GM21390 (cell line): ENCODE data around the gene PKP4.

Experiments used
- ATAC-seq: cut with Tn5 transposase; IDR thresholded peaks from one replicate; pipeline ENCODE4 v1.9.1; 2021; ENCODE audit not compliant: unreplicated experiment

PKP4 gene

DNA sequence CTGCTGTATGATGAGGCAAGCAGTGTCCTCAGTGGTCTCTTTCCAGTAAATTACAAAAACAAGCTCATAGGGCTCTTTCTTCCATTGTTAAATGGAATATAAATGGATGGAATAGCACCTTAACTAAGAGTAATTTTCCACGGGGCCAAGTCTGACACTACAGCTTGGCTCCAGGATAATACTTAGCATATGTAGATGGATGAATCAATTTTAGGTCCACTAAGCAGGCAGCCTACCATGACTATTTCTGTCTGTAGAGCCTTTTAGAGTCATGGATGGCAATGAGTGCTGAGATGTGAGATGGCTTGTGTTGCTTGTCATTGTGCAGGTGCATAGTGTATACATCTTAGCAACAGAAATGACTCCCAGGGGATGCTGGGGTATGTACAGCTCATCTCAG, 125.9 kb downstream of the PKP4 start:
- no peak for ATAC-seq

DNA sequence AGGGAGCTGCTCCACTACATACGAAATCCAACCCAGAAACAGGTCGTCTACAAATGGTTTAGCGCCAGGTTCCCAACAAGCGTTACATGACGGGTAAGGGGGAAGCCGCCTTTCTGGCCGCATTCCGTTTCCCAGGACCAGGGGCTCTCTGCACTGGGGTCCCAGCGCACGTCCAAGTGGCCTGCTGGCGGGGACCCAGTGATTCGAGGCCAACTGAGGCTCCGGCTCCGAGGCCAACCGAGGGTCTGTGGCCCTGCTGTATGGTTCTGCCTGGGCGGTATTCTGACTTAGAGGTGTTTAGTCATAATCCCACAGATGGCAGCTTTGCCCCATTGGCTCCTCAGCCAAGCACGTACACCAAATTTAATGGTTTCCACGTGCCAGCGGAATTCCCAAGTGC, 127.2 kb downstream of the PKP4 start:
- no peak for ATAC-seq

DNA sequence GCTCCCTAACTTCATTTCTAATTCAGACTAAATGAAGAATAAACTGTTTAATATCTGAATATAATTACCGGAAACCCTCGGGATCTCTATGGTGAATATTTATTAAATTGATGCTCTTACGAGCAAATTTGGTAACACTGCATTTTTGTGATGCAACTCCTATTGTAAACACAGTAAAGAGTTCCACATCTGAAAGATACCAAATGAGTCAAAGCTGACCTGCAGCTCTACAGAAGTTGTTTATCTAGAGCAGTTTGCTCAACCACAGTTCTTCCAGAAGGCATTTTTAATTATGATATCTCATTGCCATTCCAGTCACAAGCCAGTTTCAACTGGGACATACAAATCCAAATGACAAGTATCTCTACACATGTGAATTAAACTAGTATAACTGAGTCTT, 129.7 kb downstream of the PKP4 start:
- no peak for ATAC-seq

DNA sequence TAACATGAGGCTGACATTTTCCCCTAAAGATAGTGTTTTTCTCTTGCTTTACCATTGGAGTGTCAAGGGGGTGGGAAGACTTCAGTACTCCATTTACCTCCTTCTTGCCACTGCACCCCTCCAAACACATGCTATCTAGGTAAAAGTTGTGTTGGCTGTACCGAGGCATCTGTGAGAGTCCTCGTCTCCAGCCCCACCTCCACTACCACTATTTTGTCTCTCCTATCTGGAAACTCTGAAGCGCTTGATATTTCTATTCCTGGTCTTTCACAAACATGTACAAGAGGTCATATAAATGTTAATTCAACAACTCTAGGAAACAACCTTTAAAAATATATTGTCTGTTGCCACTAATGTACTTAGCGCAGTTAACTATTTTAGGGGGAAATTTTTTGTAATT, 132.6 kb downstream of the PKP4 start:
- no peak for ATAC-seq

DNA sequence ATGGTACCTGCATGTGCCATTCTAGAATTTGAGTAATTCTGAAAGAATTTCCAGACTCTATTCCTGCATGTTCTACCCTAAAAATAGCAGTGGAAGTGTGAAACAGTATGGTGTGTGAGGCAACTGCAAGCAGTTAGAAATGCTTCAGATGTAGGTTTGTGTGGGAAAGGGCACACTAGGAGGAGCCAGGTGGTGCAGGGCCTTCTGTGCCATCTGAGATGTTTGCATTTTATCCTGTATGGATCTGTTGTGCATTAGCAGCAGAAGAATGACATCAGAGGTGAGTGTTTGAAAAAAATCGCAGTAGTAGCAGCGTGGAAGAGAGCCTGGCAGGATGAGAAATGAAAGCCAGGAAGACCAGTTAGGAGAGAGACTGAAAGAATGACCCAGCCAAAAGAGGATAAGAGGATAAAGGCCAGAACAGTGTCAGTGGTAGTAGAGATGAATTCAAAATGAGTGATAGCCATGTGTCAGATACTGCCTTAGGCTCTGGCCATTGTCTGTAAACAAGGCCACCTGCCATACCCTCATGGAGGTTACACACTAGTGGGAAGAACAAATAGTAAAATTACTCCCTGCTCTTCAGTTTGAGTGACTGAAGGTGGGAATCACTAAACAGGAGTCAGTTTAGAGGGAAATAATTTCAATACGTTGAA, 142.2 kb downstream of the PKP4 start:
- no peak for ATAC-seq

DNA sequence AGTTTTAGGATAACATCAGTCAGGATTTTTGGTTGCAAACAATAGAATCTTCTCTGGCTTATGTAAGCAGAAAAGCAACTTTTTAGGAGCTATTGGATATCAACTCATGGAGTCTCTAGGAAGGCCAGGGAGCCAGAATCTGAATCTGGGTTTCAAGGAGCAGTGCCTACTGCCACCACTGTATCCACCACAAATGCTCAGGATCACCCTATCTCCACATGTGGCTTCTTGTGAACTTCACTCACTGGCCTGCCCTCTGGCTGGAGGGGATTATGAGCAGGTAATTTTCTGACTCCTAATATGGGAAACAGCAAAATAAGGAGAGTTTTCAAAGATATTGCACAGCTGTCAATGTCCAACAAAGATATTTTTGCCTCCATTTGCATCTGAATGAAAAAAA, 142.9 kb downstream of the PKP4 start:
- no peak for ATAC-seq

DNA sequence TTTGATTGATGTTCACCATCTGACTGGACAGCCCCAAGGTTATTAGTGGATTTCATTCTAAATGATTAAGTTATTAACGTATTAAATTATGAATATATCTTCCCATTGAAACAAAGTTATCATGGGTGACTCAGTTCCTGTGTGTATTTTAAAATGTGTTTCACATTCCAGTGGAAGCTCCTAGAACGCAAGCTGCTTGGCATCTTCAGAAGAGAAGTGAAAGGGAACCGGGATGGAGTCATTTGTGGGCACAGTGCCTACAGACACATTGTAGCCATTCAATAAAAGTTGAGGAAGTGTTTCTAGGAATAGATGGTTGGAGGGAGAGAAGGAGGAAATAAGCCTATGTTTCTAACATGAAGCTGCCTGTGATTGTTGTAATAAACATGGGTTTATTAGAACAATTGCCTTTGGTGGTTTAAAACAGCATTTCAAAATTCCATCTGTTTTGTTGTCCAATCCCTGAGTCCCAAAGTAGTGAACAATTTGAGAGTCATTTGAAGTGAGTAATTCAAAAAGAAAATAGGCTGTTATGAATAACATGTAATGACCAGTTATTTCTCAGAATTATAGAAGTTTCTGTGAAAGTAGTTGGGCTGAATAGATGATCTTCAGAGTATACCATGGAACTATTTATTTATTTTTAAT, 143.5 kb downstream of the PKP4 start:
- no peak for ATAC-seq

DNA sequence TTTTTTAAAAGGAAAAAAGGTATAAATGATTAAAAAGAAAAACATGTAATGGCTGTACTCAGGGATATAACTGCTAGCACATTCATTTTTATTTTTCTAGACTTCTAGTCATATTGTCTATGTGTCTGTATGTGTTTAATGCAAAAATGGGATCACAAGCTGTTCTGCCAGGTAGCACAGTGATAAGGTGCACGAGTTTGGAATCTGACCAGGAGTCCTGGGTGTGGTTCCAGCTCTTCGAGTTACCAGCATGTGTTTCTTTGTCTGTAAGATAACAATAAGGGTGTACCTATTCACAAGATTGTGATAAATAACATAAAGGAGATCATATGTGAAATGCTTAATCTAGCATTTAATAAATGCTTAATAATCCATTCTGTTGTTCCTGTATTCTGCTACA, 145.3 kb downstream of the PKP4 start:
- no peak for ATAC-seq

DNA sequence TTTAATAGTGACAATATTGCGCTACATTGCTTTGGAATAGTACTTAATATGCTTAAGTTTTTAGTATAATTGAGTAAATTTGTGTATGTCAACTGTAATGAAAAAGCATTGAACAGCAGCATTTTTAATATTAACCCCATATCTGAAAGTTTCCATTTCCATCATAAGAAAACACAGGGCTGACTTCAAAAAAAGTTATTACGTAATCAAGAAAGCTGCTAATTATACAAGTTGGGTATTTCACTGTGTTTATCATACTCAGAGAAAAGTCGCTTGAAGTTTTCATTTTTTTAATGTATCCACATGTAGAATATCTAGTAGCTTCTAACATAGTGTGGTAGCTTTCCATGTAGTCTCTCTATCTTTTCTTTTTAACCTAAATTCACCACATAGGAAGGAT, 146.5 kb downstream of the PKP4 start:
- no peak for ATAC-seq

DNA sequence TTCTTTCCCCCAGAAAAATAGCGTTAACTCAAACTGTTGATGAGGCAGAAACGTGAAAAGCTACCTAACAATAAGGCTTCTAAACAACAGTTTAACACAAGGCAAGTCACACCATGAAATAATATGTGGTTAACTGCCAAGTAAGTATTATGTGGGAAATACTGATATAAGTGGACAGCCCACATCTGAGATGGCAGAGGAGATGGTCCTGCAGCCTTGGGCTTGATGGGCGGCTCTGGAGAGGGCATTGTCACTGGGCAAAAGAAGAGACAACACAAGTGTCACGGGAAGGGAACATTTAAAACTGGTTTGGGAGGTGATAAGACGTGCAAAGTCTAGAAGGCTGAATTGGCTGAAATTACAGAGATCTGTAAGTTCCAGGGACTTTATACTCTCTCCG, 147.2 kb downstream of the PKP4 start:
- ATAC-seq: no peak

DNA sequence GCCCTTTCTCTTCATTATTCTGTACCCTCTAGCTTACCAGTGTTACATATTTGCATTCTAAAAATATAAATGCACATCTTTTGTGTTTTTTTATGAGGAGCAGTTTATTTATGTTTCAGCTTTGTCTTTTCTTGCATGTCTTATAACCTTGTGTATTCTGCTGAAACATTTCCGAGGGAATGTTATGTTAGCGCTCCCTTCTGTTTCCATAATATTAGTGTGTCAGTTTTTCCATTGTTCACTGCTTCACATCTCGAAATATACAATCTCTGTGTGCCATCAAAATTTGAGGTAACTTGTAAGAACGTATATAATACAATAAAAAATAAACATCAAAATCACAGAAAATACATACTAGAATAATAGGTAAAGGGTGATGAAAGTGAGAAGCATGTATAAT, 153.3 kb downstream of the PKP4 start:
- ATAC-seq: no peak

DNA sequence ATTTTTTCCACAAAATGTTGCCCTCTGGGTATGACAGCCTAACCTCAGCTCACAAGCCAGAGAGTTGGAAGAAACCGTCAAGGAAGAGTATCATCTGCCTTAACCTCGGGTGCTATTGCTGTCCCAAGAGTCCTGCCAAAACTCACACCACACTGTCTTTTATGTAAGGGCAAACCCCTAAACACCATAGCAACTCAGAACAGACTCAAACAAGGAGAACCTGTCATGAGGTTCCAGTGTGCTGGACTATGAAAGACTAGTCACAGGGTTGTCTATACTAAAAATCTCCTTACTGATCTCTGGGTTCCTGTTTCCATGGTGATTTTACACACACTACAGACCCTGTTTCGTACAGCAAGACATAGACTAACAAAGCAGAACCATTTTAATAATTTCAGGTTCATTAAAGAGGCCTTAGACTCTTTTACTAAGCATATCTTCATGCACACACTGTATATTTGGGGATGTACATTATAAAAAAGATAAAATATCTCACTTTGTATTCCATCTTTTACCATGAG, 159.8 kb downstream of the PKP4 start:
- ATAC-seq: no peak

DNA sequence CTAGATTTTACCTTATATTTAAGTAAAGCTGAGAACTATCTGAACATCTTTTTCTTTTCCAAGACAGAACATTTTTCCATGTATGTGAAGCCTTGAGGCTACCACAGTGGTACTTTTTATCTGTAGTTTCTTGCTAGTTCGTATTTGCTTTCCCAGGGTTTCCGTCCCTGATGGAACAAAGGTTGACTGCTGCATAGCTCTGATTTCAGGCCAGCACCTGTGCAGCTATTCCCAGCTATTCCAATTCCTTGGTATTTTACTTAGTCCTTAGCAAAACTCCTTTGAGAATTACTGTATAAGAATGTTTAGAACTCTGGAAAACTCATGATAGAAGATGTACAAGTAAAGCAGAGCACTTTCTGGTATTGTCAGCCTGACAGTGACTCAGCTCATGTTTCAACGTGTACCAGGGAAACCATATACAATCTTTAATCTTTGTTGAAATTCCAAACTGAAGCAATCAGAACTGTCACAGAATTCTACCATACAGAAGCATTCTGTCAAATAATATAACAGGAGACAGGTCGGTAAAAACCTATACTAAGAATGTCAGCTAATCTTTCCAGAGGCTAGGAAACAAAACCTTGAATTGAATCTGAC, 162.2 kb downstream of the PKP4 start:
- ATAC-seq: no peak

DNA sequence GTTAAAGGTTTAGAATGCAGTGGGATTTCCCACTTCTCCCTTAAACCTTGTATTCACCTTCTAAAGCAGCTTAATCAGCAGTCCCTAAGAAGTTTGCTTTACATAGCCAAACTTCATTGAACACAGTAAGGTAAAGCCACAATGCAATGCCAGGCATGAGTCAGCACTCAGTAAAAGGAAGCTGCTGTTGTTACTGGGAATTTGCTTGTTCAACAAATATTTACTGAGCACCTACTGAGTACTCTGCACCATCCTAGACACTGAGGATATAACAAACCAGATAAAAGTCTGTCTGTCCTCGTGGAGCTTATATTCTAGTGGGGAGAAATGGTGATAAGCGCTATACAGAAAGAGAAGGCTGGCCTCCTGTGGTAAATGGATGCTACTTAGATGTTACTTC, 162.7 kb downstream of the PKP4 start:
- ATAC-seq: no peak

DNA sequence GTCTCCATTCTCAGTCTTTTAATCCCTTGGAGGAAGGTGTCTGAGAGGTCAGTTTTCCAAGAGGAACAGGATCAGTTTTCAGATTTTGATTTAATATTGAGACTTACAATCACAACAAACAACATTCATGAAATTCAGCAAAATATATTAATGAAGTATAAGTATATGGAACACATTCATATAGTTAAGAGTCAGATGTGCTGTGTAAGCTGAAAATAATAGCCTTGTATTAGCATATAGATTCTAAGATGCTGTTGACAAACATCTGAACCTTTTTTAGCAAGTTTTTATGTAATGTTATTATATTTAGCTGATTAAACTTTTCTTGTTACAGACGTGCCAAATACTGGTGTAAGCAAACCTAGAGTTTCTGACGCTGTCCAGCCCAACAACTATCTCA, 163.9 kb downstream of the PKP4 start:
- ATAC-seq: no peak

DNA sequence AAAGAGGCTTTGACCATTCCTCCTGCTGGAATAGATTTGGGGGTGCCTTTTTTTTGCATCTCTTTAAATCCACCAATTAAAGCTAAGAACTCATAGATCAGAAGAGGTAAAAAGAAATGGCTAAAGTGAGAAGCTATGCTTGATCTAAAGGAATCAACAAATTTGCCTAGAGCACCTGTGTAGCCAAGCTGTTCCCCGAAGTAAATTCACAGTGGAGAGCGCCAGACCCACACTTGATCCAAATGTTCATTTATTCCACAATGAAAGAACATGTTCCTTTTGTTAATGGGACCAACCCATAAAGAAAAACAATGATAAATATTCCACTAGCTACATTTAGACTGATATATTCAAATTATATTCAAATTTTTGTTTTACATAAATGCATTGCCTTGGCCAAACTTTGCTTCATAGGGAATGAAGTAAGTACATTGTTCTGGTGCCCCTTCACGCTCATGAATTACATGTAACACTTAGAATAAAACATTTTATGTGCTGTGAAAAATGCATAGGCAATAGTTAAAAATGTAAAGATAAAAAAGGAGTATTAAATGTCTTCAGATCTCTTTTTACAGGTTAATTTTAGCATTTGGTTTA, 167.4 kb downstream of the PKP4 start:
- ATAC-seq: no peak

DNA sequence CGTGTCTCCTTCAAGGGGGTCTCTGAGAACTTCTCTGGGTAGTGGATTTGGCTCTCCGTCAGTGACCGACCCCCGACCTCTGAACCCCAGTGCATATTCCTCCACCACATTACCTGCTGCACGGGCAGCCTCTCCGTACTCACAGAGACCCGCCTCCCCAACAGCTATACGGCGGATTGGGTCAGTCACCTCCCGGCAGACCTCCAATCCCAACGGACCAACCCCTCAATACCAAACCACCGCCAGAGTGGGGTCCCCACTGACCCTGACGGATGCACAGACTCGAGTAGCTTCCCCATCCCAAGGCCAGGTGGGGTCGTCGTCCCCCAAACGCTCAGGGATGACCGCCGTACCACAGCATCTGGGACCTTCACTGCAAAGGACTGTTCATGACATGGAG, 168.2 kb downstream of the PKP4 start:
- no peak for ATAC-seq

DNA sequence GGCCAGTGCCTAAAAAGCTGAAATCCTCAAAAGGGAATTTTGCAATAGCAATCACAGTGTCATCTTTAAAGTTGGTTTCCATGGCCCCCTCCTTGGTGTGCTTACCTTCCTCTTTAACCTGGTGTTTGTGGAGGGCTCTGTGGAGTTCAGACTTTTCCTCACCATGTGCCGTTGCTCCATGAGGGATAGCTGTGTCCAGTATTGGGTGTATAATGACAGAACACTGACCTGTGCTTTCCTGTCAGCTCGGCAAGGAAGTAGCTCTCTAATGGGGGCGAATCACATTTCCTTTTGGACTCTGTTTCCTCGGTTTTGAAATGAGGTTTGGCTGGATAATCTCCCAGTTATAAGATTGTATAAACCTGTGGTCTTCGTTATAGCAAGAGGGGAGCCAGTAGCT, 172.4 kb downstream of the PKP4 start:
- ATAC-seq: no peak

DNA sequence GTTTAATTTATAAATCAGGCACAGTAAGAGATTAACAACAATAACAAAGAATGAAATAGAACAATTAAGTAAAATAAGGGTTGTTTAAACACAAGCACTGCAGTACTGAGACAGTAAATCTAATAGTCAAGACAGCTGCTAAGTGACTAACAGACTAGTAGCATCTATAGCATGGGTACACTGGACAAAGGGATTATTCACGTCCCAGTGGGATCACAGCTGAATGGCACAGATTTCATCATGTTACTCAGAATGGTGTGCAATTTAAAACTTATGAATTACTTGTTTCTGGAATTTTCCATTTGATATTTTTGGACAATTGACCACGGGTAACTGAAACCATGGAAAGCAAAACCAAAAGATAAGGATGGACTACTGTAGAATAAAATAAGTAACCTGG, 176.5 kb downstream of the PKP4 start:
- ATAC-seq: no peak

DNA sequence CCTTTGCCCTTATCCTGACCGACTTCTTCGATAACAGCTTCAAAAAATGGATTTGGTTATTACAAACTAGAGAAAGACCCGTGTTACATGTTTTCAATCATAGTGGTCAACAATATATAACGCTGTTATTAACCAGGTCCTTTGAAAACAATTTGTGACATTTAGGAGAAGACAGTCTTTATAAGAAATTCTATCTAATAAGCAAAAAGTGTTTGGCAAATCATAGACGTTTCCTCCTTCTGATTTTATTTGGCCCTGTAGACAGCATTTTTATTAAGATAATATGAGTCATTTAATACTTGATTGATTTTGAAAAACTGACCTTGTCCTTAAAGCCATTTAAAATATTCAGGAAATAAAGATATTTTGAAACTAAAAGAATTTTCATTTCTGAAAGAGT, 177.9 kb downstream of the PKP4 start:
- ATAC-seq: no peak

DNA sequence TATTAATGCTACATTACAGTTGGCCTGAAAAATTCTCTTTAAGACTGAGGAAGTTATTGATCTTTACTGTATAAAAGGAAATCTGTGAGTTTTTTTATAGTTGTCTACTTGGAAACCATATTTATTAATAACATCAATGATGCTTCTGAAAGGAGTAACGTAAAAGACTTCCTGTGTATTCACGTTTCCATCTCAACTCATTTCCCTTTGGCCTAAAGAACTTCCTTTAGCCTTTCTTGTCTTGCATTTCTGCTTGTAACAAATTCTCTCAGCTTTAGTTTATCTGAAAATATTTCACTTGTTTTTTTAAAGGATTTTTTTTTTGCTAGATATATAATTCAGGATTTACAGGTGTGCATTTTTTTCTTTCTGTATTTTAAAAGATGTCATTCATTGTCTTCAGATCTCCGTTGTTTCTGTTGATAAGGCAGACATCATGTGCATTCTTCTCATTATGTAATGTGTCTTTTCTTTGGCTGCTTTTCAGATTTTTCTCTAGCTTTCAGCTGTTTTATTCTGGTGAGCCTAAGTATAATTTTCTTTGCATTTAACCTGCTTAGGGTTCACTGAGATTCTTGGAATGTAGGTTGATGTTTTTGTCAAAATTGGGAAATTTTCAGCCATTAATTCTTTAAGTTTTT, 179.3 kb downstream of the PKP4 start:
- no peak for ATAC-seq

DNA sequence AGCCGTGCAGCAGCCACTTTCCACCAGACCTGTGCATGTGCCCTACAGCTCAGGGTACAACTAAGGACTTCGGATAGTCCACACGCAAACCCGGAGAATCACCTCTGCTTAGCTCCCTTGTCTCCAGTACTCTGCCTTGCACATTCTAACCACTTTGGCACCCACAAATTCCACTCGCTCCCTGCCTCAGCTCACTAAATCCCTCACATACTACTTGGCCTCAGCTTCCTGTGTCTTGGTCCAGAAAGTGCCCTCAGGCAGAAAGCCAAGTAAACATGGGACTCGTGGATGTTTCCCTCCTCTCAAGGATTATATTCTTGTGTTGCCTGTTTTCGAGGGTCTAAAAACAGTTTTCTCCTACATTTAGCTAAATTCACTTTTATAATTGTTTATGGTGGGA, 180.6 kb downstream of the PKP4 start:
- no peak for ATAC-seq
